Measurements from ENCODE around the gene IKBKE.

GRCh38 chr1:206448471-206448870, 21.8 kb upstream of the IKBKE start:
- TF ChIP-seq CTCF (conservative IDR thresholded peaks at IDR 0.05; ENCODE audit: low read length) (no peak), EZH2phosphoT487 (IDR thresholded peaks at IDR 0.05; ENCODE audit: borderline replicate concordance) (no peak)
